RWPE2 (cell line): Measurements from ENCODE around the gene GNA14.

Experiments
- ATAC-seq: fragments of 200-7000 bp; cut with Tn5 transposase; 3 replicates; pipeline ENCODE4 v1.9.1; 2021; ENCODE audit warnings: low read depth
- DNase-seq: peaks from one replicate; pipeline ENCODE4 v3.0.0-alpha.2; 2020; ENCODE audit warnings: low spot score
- H3K27ac ChIP-seq: fragments of 450-650 bp; 2 replicates; pipeline ENCODE4 v1.5.1; 2017; ENCODE audit warnings: mild to moderate bottlenecking; ENCODE audit not compliant: poor library complexity, severe bottlenecking
- H3K27me3 ChIP-seq: fragments of 250-450 bp; sonication (Bioruptor Pico); 2 replicates; pipeline ENCODE4 v1.5.1; 2021; ENCODE audit warnings: mild to moderate bottlenecking, moderate library complexity; ENCODE audit not compliant: insufficient read depth, poor library complexity, severe bottlenecking
- H3K36me3 ChIP-seq: fragments of 250-450 bp; sonication (Bioruptor Pico); 2 replicates; pipeline ENCODE4 v1.5.1; 2020; ENCODE audit warnings: low read depth, mild to moderate bottlenecking, moderate library complexity
- H3K4me1 ChIP-seq: fragments of 250-450 bp; sonication (Bioruptor Pico); 2 replicates; pipeline ENCODE4 v1.5.1; 2021; ENCODE audit warnings: mild to moderate bottlenecking, moderate library complexity; ENCODE audit not compliant: insufficient read depth, poor library complexity, severe bottlenecking
- H3K4me3 ChIP-seq: fragments of 250-450 bp; sonication (Bioruptor Pico); 2 replicates; pipeline ENCODE4 v1.5.1; 2021; ENCODE audit warnings: mild to moderate bottlenecking, moderate library complexity; ENCODE audit not compliant: severe bottlenecking
- H3K9me3 ChIP-seq: fragments of 250-450 bp; sonication (Bioruptor Pico); 2 replicates; pipeline ENCODE4 v1.5.1; 2021; ENCODE audit warnings: mild to moderate bottlenecking, moderate library complexity; ENCODE audit not compliant: severe bottlenecking
- TF ChIP-seq, protein P1 (sequence below): fragments of 450-650 bp; IDR thresholded peaks from one replicate; pipeline ENCODE4 v1.5.1; 2017; ENCODE audit warnings: mild to moderate bottlenecking, moderate library complexity; ENCODE audit not compliant: poor library complexity, severe bottlenecking

GNA14 gene

DNA sequence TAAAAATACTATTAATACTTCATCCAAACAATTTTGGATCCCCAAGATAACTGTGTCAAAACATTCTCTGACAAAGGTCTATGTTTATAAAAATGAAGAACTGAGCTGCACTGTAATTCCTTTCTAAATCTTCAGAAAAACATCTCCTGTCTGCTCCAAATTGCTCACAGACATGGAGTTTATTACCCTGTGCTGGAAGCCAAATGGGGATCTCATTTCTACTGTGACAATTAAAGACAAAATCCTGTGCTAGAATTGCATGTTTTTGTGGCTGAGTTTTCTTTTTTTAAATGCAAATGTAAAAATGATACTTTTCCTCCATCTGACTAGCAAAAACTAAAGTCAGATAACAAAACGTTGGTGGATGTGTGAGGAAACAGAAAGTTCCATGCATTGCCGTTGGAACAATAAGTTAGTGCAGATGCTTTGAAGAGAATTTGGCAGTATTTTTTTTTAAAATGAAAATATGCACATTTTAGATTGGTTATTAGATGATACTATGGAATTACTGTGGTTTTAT is 93.5 kb downstream of the GNA14 start:
- no peaks in the 10 kb centered on the region for H3K27me3 ChIP-seq
- TF ChIP-seq, protein P1, sequence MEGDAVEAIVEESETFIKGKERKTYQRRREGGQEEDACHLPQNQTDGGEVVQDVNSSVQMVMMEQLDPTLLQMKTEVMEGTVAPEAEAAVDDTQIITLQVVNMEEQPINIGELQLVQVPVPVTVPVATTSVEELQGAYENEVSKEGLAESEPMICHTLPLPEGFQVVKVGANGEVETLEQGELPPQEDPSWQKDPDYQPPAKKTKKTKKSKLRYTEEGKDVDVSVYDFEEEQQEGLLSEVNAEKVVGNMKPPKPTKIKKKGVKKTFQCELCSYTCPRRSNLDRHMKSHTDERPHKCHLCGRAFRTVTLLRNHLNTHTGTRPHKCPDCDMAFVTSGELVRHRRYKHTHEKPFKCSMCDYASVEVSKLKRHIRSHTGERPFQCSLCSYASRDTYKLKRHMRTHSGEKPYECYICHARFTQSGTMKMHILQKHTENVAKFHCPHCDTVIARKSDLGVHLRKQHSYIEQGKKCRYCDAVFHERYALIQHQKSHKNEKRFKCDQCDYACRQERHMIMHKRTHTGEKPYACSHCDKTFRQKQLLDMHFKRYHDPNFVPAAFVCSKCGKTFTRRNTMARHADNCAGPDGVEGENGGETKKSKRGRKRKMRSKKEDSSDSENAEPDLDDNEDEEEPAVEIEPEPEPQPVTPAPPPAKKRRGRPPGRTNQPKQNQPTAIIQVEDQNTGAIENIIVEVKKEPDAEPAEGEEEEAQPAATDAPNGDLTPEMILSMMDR, result no peak

DNA sequence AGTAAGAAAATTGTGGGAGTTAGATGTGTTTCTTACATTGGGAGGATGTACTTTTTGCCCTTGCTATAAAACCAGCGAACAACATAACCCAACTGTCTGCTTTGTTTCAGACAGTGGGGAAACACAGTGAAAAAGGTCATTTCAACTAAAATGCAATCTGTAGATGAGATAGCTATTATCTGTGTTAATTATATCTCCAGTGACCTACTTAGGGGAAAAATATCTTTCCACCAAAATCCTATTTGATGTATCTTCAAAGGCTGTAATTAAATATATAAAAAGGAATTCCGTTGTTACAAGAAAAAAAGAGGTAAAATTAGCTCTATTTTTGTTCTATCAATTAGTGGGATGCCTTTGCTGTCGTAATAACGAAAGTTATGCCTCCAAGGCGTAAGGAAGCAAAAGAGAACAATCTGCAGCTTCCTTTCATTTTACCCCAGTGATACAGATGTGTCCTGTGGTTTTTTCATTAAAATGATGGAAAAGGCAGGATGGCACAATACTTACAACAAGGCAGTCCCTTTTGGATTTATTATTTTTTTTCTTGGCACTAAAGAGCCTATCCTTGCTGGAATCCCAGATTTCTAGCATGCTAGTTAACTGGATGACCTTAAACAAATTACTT is 100.9 kb downstream of the GNA14 start:
- no peaks in the 10 kb centered on the region for H3K36me3 ChIP-seq
- no peaks in the 10 kb centered on the region for H3K9me3 ChIP-seq
- no peak overlapping the region for H3K27ac ChIP-seq
- TF ChIP-seq, protein P1, result no peak
- no peaks in the 10 kb centered on the region for H3K27me3 ChIP-seq
- DNase-seq (no peak), ATAC-seq (no peak)
- no peak overlapping the region for H3K4me3 ChIP-seq
- H3K4me1 ChIP-seq, result no peaks in the 10 kb centered on the region

More for the DNA sequence above, 93.5 kb downstream of the GNA14 start:
- no peaks in the 10 kb centered on the region for H3K9me3 ChIP-seq
- no peak overlapping the region for H3K4me3 ChIP-seq
- no peak for ATAC-seq
- no peak for DNase-seq
- H3K4me1 ChIP-seq, result no peaks in the 10 kb centered on the region
- H3K27ac ChIP-seq, result no peak overlapping the region
- H3K36me3 ChIP-seq, result no peaks in the 10 kb centered on the region

DNA sequence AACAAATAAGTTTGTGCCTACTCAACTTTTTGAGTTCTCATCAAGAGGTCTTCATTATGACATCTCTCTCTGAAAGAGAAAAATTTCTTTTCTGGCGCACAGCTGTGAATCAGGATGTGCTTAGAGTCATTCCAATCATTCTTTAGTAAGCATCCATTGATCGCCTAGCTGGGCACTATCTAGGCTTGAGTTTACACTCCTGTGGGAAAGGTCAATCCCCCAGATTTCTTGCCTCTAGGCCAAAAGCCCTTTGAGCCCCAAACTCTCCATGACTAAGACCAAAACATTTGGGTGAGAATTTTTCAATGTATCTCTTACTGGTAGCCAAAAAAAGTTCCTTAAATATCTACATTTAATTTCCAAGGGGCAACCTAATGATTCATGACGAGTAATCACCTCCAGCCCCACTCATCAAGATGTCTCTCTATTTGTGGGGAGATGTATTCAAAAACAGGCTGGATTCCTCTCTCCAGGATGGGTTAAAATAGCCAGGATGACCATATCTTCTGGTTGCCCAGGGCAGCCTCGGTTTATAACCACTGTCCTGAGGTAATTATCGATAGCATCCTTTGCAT is 101.7 kb downstream of the GNA14 start:
- DNase-seq (no peak), ATAC-seq (no peak)
- Histone ChIP-seq H3K36me3 (no peaks in the 10 kb centered on the region), H3K9me3 (no peaks in the 10 kb centered on the region), H3K4me1 (no peaks in the 10 kb centered on the region), H3K27me3 (no peaks in the 10 kb centered on the region), H3K4me3 (no peak overlapping the region), H3K27ac (no peak overlapping the region)
- TF ChIP-seq, protein P1, result no peak

DNA sequence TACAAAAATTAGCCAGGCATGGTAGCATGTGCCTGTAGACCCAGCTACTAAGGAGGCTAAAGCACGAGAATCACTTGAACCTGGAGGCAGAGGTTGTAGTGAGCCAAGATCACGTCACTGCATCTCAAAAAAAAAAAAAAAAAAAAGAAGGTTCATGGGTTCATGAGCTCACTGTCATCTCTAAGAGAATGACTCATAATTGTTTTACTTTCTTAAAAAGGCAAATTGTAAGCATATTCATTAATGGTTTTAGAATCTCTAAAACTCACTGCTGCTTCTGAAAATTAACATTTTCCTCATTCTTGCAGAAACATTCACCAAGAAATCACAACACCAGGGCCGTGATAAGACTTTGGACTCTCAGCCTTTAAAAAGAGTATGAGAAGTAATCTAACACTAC is 103.6 kb downstream of the GNA14 start:
- TF ChIP-seq, protein P1, result no peak
- peaks cover 5% of the 10 kb centered on the region for H3K9me3 ChIP-seq
- ATAC-seq (no peak), DNase-seq (no peak)
- no peaks in the 10 kb centered on the region for H3K36me3 ChIP-seq
- H3K4me3 ChIP-seq, result no peak overlapping the region
- H3K27ac ChIP-seq, result no peak overlapping the region
- no peaks in the 10 kb centered on the region for H3K27me3 ChIP-seq
- H3K4me1 ChIP-seq, result no peaks in the 10 kb centered on the region

DNA sequence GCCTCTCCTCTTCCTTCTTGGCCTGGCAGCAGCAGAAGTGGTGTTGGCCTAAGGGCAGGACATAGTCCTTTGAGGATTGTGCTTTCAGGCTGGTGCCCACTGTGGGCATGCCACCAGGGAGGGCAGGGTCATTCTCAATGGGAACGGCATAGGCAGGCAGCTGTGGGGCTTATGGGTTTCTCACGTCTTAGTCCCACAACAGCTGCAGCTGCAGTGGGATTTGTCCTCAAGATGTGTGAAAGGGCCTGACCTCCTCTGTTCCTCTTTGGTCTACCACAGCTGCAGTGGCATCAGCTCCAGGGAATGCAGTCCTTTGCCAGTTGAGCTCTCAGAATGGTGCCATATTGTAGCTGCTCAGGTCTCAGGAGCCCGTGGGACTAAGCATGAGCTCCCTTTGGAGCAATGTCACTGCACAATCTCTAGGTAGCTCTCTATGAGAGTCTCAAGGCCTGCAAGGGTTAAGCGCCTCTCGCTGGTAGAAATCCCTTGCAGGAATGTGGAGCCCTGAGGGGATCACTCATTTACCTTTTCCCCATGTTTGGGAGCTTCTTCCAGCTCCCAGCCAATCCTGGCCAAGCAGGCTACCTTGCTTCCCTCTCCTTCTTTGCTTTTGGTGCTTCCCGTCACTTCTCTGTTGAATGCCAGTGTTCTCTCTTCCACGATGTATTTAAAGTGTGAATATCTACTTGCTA is 104.8 kb downstream of the GNA14 start:
- no peak overlapping the region for H3K27ac ChIP-seq
- no peaks in the 10 kb centered on the region for H3K4me1 ChIP-seq
- TF ChIP-seq, protein P1, result no peak
- no peak for ATAC-seq
- H3K36me3 ChIP-seq, result no peaks in the 10 kb centered on the region
- H3K4me3 ChIP-seq, result no peak overlapping the region
- no peaks in the 10 kb centered on the region for H3K27me3 ChIP-seq
- DNase-seq, result no peak
- peaks cover 5% of the 10 kb centered on the region for H3K9me3 ChIP-seq
